A673 (cell line): ENCODE measurements around the gene ATRNL1. TPM values are rescaled to one million over a fixed set of nuclear protein-coding genes. Genes with fewer than 3 reads are reported as not detected.

Source experiments
- BruUV-seq: library from RNA; stranded (reverse); fragments of 400-500 nt; replicated peaks from 2 replicates; lab custom pipeline; 2021; lab: Mats Ljungman, UMichigan
- CTCF ChIA-PET: fragments of 300-600 bp; sonication (Branson Sonifier 250); formaldehyde crosslinking; loops from one replicate; lab custom pipeline; 2022; ENCODE audit warnings: antibody characterized with exemption; lab: Charles Lee
- POLR2A ChIA-PET: fragments of 300-600 bp; sonication (Branson Sonifier 250); formaldehyde crosslinking; loops from one replicate; lab custom pipeline; 2022; ENCODE audit warnings: antibody characterized with exemption; ENCODE audit not compliant: low non-redundant PET; lab: Charles Lee
- DNase-seq: peaks from one replicate; pipeline ENCODE4 v3.0.0-alpha.2; 2015; ENCODE audit warnings: low spot score
- H3K27ac ChIP-seq: fragments of 200-600 bp; sonication (generic); 2 replicates; pipeline ENCODE4 v1.5.1; 2016; ENCODE audit warnings: mixed run types, low read depth, mild to moderate bottlenecking, mixed read lengths, antibody characterized with exemption, low read length; ENCODE audit not compliant: poor library complexity, severe bottlenecking
- H3K27me3 ChIP-seq: fragments of 200-600 bp; sonication (generic); replicated peaks from 2 replicates; pipeline ENCODE4 v1.6.1; 2017; ENCODE audit warnings: mixed run types, low read depth, mild to moderate bottlenecking, mixed read lengths, antibody characterized with exemption, low read length; ENCODE audit not compliant: insufficient read depth, poor library complexity
- H3K36me3 ChIP-seq: fragments of 200-600 bp; sonication (generic); 2 replicates; pipeline ENCODE4 v1.6.1; 2016; ENCODE audit warnings: mixed run types, mild to moderate bottlenecking, mixed read lengths, antibody characterized with exemption, low read length; ENCODE audit not compliant: insufficient read depth, poor library complexity, severe bottlenecking
- H3K4me1 ChIP-seq: fragments of 200-600 bp; sonication (generic); 2 replicates; pipeline ENCODE4 v1.6.1; 2017; ENCODE audit warnings: mixed run types, mild to moderate bottlenecking, mixed read lengths, antibody characterized with exemption, low read length; ENCODE audit not compliant: insufficient read depth, poor library complexity, severe bottlenecking
- H3K4me3 ChIP-seq: fragments of 200-600 bp; sonication (generic); 2 replicates; pipeline ENCODE4 v1.5.1; 2016; ENCODE audit warnings: low read depth, mixed run types, mild to moderate bottlenecking, mixed read lengths, low read length; ENCODE audit not compliant: poor library complexity, severe bottlenecking
- H3K9me3 ChIP-seq: fragments of 200-600 bp; sonication (generic); 2 replicates; pipeline ENCODE4 v1.6.1; 2016; ENCODE audit warnings: mixed run types, low read depth, mild to moderate bottlenecking, mixed read lengths, antibody characterized with exemption, low read length; ENCODE audit not compliant: poor library complexity, severe bottlenecking
- CTCF ChIP-seq: fragments of 300-800, 200-600 bp; sonication (generic); conservative IDR thresholded peaks from 2 replicates; pipeline ENCODE4 v1.5.1; 2017; ENCODE audit warnings: low read depth, mild to moderate bottlenecking, antibody characterized with exemption, low read length, moderate library complexity, mixed read lengths
- EZH2 ChIP-seq: fragments of 200-600 bp; sonication (generic); IDR thresholded peaks from 2 replicates; pipeline ENCODE4 v1.6.1; 2017; ENCODE audit warnings: borderline replicate concordance, low read depth, mild to moderate bottlenecking, mixed read lengths, antibody characterized with exemption, low read length; ENCODE audit not compliant: poor library complexity, severe bottlenecking
- intact Hi-C: fragments of 100-400 bp; cut with micrococcal nuclease; formaldehyde crosslinking; loops from one replicate; pipeline ENCODE4 v1.10.0; 2022; ENCODE audit not compliant: unreplicated experiment
- total RNA-seq: library from RNA; stranded (reverse); gene quantifications from 2 replicates; pipeline ENCODE4 v1.2.3, GENCODE V29; 2021

ATRNL1 gene
- total RNA-seq, 1 experiment from 2014 or later, result 3.0 TPM

DNA sequence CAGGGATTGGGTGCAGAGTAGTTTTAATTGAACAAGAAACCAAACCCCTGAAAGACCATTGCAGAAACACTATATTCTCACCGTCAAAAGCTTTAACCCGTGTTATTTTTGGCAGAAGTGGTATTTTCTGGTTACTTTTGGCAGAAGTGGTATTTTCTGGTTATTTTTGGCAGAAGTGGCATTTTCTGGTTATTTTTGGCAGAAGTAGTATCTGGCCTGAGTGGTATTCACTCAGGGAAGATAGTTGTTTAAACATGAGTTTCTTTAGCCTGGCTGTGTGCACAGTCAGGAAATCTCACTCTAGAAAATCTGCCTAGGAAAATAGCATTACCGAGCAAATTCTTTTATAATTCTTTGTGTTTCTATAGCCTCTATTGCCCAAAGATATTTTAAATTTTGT lies 857.2 kb downstream of the ATRNL1 start:
- no peak overlapping the region for H3K27ac ChIP-seq
- TF ChIP-seq CTCF (no peak), EZH2 (no peak)
- ChIA-PET POLR2A (no interaction called here), CTCF (no interaction called here)
- no peak overlapping the region for H3K4me3 ChIP-seq
- H3K36me3 ChIP-seq, result no peaks in the 10 kb centered on the region
- no peaks in the 10 kb centered on the region for H3K9me3 ChIP-seq
- intact Hi-C loops, result no loop called here
- H3K4me1 ChIP-seq, result no peaks in the 10 kb centered on the region
- H3K27me3 ChIP-seq, result no peaks in the 10 kb centered on the region
- DNase-seq, result no peak
- BruUV-seq, result no TSS peak

- Histone ChIP-seq H3K4me1 (no peaks in the 10 kb centered on the region), H3K27me3 (no peaks in the 10 kb centered on the region), H3K4me3 (no peak overlapping the region), H3K9me3 (no peaks in the 10 kb centered on the region), H3K36me3 (no peaks in the 10 kb centered on the region), H3K27ac (no peak overlapping the region)
- BruUV-seq, result no TSS peak
- DNase-seq, result no peak
- ChIA-PET POLR2A (no interaction called here), CTCF (no interaction called here)
- no peak for TF ChIP-seq CTCF
- TF ChIP-seq EZH2, result no peak
- intact Hi-C loops, result no loop called here
Observed at GRCh38 chr10:115951242-115951641, 858.1 kb downstream of the ATRNL1 start.

DNA sequence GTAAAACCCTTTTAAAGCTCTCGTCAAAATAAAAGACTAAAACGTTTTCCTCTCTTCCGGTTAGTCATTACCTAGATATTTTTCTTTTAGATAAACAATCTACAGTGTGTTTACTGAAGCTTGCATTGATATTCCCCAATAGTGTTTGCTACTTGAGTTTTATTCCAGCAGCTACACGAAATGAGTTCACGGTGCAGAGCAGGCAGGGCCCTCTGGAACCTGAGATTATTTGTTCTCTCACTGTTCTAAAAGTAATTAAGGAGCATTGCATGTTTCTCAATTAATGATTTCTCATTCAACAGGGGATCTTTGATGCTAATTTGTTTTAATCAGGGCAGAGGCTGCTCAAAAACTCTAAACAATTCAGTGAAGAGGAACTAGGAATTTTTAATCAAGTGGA lies 860.1 kb downstream of the ATRNL1 start:
- no peak overlapping the region for H3K4me3 ChIP-seq
- intact Hi-C loops, result no loop called here
- no peak overlapping the region for H3K27ac ChIP-seq
- no TSS peak for BruUV-seq
- POLR2A ChIA-PET, result no interaction called here
- no peaks in the 10 kb centered on the region for H3K36me3 ChIP-seq
- no peaks in the 10 kb centered on the region for H3K27me3 ChIP-seq
- CTCF ChIA-PET, result no interaction called here
- DNase-seq, result no peak
- H3K4me1 ChIP-seq, result no peaks in the 10 kb centered on the region
- no peak for TF ChIP-seq EZH2
- no peak for TF ChIP-seq CTCF
- H3K9me3 ChIP-seq, result no peaks in the 10 kb centered on the region
